HUDEP-2 (cell line): ENCODE measurements around the gene SYT15.
A peak's percentile ranks its signal among the peaks of the same experiment; 100 is the strongest.
"Not testable (repeated sequence)": the region's sequence is repeated elsewhere in the genome, so short reads cannot be mapped to it uniquely, and the experiment has no call there.

ENCODE experiments used
- DNase-seq, 76 experiments: peaks; one replicate each; lab custom pipeline; 2025; ENCODE audit not compliant: unreplicated experiment in 76 of 76; lab: John Stamatoyannopoulos, UW

The SYT15 gene

DNA sequence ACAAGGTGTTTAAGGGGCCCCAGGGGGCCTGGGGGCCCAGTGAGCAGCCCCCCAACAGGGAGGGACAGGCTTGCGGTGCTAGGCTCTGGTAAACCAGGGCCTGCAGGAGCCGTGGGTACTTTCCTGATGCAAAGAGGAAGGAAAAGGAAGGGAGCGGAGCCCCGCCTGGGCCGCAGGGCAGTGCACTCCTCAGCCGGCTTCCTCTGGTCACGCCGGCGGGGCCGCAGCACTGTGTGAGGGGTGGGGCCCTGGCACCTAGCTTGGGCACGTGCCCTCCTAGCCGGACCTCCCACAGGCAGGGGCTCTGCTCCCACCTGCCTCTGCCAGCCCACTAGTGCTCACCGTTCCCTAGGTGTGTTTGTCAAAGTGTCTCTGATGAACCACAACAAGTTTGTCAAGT is 6.3 kb downstream of the SYT15 start:
- not testable (repeated sequence) for DNase-seq

DNA sequence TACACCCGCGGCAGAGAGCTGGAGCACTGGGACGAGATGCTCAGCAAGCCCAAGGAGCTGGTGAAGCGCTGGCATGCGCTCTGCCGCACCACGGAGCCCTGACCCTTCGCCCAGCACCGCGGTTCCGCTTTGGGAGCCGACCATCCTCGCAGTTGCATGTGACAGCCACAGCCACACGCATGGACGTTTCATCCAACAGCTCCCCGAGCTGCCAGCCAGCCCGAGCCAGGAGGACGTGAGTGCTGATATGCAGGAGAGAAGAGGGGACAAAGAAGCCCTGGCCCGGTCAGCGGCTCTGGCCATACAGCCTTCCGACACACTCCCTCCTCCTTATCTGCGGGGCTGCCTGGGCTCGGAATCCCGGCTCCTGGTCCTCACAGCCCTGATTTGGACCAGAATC is 8.6 kb downstream of the SYT15 start:
- DNase-seq = not testable (repeated sequence)

DNA sequence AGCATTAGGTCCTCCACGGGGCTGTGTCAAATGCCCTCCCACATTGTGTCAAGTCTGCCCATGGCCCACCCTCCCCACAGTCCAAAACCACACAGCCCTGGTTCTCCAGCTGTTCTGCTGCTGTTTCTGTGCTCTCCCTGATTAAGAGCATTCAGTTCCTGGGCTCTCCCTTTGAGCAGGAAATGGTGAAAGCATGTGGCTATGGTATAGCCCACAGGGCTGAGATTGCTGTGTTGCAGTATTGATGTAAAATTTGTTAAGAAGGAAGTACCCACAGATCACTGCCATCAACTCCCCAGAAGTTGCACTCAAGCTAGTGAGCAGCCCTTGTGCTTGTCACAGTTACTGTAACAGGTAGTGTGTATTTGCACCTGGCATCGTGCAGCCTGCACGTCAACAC is 9.3 kb downstream of the SYT15 start:
- not testable (repeated sequence) for DNase-seq

DNA sequence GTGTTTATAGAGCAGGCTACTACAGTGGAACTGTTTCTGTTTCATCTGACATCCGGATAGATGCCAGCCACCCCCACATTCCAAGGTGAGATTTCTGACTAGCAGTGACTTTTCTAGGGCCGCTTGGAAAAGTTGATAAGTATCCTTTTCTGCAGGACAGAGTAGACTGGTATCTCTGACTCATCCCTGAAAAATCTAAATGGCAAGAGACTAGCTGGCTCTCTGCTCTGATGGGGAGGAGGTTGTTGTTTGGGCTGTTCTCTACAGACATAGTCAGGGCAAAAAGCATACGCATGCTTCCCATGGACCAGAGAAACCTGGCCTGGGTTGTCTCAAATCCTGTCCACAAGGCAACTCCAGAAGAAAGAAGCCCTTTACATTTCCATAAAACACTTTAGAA is 10.7 kb downstream of the SYT15 start:
- DNase-seq = not testable (repeated sequence)

DNA sequence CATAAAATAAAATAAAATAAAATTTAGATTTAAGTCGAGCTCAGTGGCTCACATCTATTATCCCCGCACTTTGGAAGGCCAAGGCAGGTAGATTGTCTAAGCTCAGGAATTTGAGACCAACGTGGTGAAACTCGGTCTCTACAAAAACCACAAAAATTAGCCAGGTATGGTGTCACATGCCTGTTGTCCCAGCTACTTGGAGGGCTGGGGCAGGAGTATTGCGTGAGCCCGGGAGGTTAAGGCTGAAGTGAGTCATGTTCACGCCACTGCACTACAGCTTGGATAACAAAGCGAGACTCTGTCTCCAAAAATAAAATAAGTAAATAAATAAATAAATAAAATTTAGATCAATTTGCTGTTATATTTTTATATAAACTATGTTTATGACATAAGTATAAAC is 12.1 kb downstream of the SYT15 start:
- not testable (repeated sequence) for DNase-seq

DNA sequence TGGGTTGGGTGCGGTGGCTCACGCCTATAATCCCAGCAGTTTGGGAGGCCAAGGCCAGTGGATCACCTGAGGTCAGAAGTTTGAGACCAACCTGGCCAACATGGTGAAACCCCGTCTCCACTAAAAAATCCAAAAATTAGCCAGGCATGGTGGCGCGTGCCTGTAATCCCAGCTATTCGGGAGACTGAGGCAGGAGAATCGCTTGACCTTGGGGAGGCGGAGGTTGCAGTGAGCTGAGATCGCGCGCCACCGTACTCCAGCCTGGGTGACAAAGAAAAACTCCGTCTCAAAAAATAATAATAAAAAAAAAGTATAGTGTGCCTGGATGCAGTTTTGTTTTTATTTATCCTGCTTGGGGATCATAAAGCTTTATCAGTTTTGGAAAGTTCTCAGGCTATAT is 14.4 kb downstream of the SYT15 start:
- DNase-seq = not testable (repeated sequence)

DNA sequence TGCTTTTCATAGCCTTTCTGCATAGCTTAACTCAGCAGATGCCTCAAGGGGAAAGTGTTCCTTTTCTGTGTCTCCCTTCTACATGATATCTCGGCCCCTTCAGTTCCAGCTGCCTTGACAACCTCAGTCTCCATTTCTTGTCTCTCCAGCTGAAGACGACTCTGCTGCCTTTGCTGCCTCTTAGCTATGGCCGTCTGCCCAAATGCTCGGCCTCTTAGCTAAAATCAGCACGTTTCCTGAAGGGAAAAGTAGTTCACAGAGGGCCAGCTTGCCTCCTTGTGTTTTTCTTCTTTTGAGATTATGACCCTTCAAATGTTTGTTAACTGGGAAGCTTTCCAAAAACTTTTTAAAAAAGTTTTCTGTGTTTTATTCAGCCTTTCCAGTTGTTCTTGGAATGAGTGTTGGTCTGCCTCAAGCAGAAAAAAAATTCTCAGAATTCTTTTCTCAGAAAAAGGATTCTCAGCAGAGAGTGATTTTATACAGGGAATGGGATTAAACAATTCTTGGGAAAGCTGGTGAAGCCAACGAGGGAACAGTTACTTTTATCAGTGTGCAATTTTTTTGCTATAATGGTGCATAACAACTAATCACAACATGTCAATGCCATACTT is 15.6 kb downstream of the SYT15 start:
- not testable (repeated sequence) for DNase-seq

DNA sequence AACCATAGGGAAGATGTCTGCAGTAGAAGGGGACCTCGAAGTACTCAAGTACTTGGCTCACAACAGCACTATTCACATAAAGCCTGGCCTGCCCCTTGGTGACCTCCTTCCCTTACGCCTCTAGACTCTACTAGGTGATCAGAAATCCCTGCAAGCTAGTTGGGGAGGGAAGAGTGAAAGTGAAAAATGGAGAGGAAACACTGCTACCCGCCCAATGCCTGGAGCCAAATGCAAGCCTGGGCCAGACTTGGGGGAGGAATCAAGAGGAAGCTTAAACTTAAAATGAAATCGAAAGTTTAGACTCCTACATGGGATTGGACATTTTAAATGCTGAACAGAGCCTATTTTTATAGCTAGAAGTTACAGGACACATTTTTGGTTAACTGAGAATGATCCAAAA is 17.6 kb downstream of the SYT15 start:
- DNase-seq = not testable (repeated sequence)

DNA sequence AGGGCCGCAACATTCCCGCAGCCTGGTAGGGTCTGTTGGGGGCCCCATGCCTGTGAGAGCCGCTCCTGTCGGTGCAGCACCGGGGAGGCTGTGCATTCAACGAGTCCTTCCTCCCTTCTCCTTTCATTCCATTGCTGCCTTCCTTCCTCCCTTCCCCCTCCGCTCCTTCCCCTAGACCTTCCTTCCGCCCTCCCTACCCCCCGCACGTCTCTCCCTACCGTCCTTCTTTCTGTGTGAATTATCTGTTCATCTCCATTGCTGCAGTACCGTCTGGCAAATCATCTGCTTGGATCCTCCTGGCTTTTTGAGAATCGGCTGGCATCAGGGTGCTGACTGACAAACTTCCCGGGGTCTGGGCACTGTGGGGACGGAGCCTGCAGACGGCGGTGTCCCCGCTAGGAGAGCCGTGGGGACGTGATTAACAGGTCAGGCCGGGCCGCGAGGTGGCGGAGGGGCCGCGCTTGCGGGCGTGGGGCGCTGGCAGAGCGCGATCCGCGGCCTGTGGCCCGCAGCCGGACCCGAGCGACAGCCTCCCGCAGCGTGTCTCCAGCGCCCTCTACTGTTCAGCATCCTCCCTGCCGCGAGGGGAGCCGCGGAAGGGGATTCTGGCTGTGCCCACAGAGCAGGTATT is 18.8 kb downstream of the SYT15 start:
- DNase-seq = not testable (repeated sequence)

DNA sequence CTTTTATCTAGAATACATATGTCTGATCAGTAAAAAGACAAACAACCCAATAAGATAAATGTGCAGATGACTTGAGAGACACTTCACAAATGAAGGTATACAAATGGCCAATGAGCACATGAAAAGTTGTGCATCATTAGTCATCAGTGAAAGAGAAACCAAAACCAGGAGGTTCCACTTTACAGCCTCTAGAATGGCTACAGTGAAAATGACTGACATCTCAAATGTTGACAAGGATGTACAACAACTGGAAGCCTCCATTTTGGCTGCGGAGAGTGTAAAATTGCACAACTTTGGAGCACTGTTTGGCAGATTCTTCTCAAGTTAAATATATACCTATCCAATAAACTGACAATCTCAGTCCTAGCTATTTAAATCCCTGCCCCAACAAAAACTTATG is 21.6 kb downstream of the SYT15 start:
- not testable (repeated sequence) for DNase-seq

DNA sequence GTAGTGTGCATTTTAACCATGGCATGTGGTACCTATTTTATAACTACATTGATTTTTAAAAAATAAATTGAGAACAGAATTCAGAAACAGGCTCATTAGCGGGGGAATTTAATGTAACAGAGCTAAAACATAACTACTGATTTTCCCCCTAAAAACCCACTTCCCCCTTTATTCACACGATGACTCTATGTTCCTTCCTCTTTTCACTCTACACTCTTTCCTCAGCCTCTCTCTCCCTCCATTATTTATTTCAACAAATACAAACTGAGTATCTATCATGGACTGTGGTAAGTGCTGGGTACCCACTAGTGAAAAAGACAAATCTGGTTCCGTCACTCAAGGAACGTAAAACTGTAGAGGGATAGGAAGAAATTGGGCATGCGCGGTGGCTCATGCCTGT is 36.6 kb downstream of the SYT15 start:
- not testable (repeated sequence) for DNase-seq

DNA sequence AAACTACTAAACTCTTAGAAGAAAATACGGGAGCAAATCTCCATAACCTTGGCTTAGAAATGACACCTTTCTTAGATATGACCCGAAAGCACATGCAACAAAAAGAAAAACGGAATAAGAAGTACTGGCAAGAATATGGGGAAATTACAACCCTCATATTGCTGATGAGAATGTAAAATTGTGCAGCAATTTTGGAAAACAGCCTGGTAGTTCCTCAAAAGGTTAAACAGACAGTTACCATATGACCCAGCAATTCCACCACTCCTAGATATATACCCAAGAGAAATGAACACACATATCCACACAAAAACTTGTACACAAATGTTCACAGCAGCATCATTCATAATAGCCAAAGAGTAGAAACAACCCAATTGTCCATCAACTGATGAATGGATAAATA is 37.3 kb downstream of the SYT15 start:
- DNase-seq = not testable (repeated sequence)

DNA sequence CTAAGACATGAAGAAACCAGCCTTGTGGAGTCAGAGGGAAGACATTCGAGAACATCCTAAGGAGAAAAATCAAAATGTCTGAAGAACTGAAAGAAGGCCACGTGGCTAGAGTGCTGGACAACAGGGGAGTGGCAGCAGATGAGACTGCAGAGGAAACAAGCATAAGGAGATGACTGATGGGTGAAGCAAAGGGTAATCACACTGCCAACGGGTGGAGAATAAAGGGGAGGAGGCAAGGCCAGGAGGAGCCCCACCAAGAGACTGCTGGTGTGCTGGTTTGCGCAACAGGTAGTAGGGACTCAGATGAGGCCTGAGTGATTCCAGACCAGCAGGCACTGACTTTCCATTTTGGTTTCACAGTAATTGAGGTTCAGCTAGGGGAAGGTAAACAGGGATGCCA is 38.2 kb downstream of the SYT15 start:
- not testable (repeated sequence) for DNase-seq

DNA sequence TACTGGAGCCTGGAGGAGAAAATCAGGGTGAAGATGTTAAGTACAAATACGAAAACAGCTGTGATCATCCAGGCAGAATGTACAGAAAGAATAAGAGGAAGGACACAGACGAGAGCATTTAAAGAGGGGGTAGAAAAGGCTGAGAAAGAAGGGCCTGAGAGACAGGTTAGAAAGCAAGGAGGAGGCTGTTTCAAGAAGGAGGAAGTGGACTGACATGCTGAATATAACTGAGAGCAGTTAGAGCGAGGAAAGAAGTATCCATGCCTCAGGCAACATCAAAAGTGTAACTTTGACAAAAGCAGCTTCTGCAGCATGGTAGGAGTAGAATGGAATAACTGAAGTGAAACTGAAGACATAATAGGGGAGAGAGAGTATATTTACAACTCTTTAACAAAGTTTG is 39.0 kb downstream of the SYT15 start:
- not testable (repeated sequence) for DNase-seq

DNA sequence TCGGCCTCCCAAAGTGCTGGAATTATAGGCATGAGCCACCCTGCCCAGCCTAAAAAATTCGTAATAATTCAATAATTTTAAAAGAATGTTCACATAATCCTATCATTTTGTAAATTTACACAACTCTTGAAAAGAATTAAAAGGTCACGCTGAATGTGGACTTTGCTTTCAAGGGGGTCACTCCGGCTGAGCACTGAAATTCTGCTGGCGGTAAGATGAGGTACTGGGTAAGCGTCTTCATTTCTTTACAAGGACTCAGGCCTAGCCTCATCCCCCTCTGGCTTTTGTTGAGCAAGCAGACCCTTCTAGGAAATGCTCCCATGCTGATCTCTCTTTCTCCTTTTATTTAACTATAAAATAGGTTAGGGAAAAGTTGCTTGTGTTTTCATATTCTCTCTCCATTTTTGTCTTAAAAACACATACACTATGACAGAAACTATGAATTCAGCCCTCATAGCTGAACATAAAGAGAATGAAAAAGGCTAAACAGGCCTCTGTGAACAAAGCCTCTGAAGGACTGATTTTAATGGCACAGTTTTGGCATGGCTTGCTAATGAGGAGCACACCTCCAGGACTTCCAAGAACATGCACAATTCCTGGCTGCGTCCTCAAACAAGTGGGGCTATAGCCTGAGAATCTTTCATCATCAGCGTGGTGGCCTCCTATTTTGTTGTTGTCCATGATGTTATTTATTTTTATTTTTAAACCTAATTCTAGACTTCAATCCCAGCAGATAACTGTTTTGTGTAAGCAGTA is 45.1 kb downstream of the SYT15 start:
- DNase-seq = not testable (repeated sequence)

DNA sequence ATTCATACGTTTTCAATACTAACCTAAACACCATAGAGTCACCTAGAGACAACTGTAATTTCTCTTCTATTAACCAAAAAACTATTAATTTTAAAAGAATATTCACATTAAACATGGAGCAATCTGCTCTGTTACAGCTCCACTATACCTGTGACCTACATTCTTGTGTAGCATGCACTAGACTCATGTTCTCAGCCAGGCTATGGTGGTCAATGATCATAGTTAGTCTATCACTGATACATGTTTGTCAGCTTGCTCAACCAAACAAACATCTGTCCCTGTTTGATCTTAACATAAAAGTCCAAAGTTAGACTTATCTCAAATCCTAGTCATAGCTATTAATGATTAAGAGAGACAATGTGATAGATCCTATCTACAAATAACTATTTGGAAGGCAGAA is 50.9 kb downstream of the SYT15 start:
- not testable (repeated sequence) for DNase-seq

DNA sequence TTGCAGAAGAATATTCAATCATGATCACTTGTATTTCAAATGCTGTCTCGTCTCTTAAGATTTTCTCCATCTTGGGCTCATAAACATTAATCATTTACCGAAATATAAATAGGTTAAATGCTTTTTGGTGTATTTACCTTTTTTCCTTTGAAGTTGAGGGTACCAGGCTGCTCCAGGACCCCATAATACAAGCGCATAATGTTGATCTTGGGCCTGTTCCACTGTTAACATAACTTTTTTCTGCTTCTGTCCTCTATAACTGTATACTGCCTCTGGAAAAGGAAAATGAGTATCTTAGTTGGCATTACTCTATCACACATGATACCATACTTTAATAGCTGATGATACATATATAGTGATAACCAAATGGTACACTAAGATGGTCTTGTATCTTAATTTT is 51.9 kb downstream of the SYT15 start:
- not testable (repeated sequence) for DNase-seq

DNA sequence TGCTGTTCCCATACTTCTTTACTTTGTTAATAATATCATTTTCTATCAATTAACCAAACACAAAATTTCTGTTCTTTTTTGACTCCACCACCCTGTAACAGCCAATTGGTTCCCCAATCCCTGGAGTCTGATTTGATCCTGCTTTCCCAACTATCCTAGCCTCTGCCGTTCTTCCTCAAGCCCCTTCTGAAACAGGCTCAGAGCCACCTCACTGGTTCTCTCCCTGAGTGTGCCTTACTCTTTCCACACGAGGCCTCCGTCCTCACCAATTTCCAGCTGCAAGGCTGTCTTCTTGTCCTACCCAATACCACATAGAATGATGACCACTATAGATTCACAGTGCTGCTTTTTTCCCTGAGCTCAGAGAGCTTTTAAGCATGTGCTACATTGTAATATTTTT is 52.8 kb downstream of the SYT15 start:
- DNase-seq = not testable (repeated sequence)

DNA sequence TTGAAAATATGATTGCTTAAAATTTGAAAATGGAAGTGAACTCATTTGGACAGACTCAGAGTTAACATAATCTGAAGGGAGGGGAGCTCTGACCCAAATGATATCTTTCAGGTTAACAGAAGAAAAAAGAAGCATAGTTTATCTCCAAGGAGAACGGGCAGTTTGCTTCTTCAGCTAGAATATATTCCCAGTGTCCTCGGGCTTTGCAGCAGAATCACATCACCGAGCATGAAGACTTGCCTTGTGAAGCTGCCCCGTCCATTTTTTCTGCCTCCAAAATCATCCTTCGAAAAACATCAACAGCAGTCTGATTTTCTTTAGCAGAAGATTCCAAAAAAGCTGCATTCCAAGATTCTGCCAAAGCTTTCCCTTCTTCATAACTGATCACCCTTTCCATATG is 55.8 kb downstream of the SYT15 start:
- DNase-seq = peak in 3 of 76 experiments; percentile 3 to 6 (median 4)

DNA sequence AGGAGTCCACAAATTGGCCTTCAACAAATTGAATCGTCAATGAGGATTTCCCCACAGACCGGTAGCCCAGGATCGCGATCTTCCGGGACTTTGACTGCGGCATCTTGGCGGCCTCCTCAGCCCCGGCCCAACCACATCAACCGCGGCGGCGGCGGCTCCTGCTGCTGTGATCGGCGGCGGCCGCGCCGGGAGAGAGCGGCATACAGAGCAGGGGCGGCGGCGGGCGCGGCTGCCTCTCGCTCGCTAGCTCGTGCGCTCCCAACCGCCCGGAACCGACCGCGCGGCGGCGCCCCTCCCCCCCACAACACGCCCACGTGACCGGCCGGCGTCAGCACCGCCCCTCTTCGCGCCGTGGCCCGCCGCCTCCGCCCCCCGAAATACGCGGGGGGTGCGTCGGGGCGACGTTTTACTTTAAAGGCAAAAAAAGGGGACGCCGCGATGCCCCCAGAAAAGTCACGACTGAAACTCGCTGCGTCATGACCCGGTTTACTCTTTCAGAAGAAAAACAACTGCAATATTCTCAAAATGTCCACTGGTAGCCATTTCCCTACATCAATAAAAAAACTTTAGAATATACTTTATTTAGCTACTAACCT is 56.5 kb downstream of the SYT15 start:
- DNase-seq = not testable (repeated sequence)

DNA sequence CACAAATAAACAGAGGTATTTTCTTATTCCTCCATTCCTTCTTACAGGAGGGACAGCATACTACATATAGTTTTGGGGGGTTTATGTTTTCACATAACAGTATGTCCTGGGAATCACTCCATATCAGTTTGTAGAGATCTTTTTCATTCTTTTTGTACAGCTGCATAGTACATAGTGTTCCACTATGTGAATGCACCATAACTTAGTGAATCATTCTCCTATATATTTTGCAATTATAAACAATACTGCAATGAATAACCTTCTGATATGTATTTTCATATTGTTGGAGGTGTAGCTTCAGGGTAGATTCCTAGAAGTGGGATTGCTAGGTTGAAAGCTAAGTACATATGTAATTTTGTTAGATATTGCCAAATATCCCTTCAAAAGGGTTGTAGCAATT is 61.1 kb downstream of the SYT15 start:
- DNase-seq = not testable (repeated sequence)
